Measurements from ENCODE around the gene POLN. TPM values are rescaled to one million over a fixed set of nuclear protein-coding genes. Genes with fewer than 3 reads are reported as not detected.

The POLN gene
- total RNA-seq, 1 donor from 2014 or later, result 2.2 TPM

DNA sequence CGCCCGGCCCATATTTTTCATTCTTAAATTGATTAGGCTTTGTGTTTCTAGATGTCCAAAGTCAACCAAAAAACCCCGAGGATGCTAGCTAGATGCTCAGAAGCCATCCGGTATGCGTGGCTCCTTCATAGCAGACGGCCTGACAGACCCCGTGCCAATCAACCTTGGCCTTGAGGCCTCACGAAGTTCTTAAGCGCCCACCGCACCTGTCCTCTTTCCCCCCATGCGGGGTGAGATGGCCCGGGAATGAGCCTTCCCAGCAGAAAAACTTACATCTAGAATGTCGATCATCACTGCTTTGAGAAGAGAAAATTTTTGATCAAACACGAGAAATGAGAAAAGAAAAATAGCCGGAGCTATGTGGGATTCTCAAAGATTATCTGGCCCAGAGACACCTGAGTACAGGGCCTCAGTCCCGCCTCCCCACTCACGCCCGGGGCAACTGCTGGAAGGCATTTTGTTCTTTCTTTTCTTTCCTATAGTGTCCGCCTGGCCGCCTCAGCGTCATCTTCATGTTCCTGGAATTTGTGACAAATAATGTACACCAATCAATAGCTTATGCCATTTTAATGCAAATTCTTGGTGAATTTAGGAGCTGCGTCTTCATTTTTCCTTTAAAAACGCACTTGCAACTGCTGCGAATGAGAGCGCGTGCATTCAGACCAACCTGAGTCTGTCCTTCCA is 184.4 kb downstream of the POLN start:
- Histone ChIP-seq H3K9me3 (no peaks in the 10 kb centered on the region), H3K4me1 (peaks cover 4% of the 10 kb centered on the region), H3K27me3 (ENCODE audit: low read depth) (peaks cover 75% of the 10 kb centered on the region), H3K27ac (no peak overlapping the region), H3K4me3 (no peak overlapping the region), H3K36me3 (no peaks in the 10 kb centered on the region)
- TF ChIP-seq, protein P1, sequence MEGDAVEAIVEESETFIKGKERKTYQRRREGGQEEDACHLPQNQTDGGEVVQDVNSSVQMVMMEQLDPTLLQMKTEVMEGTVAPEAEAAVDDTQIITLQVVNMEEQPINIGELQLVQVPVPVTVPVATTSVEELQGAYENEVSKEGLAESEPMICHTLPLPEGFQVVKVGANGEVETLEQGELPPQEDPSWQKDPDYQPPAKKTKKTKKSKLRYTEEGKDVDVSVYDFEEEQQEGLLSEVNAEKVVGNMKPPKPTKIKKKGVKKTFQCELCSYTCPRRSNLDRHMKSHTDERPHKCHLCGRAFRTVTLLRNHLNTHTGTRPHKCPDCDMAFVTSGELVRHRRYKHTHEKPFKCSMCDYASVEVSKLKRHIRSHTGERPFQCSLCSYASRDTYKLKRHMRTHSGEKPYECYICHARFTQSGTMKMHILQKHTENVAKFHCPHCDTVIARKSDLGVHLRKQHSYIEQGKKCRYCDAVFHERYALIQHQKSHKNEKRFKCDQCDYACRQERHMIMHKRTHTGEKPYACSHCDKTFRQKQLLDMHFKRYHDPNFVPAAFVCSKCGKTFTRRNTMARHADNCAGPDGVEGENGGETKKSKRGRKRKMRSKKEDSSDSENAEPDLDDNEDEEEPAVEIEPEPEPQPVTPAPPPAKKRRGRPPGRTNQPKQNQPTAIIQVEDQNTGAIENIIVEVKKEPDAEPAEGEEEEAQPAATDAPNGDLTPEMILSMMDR (IDR thresholded peaks at IDR 0.05), result no peak
- intact Hi-C loops (cut with DNase I), result no loop called here
- no peak for DNase-seq
- no peak for ATAC-seq

DNA sequence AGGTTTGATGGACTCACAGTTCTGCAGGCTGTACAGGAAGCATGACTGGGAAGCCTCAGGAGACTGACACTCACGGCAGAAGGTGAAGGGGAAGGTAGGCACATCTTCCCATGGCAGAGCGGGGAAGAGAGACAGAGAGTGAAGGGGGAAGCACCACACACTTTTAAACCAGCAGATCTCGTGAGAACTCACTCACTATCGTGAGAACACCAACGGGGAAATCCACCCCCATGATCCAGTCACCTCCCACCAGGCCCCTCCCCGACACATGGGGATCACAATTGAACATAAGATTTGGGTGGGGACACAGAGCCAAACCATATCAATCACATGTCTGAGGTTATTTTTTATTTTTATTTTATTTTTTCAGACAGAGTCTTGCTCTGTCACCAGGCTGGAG is 187.7 kb downstream of the POLN start:
- TF ChIP-seq, protein P1 (IDR thresholded peaks at IDR 0.05), result no peak
- no peak overlapping the region for H3K4me3 ChIP-seq
- no peaks in the 10 kb centered on the region for H3K36me3 ChIP-seq
- H3K27ac ChIP-seq, result no peak overlapping the region
- no peaks in the 10 kb centered on the region for H3K9me3 ChIP-seq
- peaks cover 4% of the 10 kb centered on the region for H3K4me1 ChIP-seq
- peaks cover 66% of the 10 kb centered on the region for H3K27me3 ChIP-seq (ENCODE audit: low read depth)
- DNase-seq (no peak), ATAC-seq (no peak)
- intact Hi-C loops (cut with DNase I), result no loop called here

DNA sequence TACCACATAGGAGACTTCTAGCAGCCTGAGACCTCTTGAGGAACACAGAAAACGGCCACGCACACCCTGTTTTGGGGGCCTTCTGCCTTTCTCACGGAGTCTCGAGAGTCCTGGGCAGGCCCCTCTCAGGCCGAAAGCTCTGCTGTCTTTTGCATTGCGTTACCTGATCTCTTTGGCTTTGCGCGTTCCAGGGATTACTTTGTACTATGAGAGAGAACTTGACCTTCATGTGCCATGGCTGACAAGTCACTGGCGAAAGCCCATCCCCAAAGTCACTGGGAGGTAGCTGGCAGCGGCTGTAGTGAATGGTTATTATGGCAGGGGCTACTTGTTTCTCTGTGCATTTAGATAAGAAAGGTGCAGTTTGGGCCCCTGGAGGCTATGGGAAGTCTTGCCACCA is 190.8 kb downstream of the POLN start:
- Histone ChIP-seq H3K36me3 (no peaks in the 10 kb centered on the region), H3K27ac (no peak overlapping the region), H3K9me3 (no peaks in the 10 kb centered on the region), H3K4me3 (no peak overlapping the region), H3K27me3 (ENCODE audit: low read depth) (peaks cover 71% of the 10 kb centered on the region), H3K4me1 (no peaks in the 10 kb centered on the region)
- DNase-seq, result no peak
- TF ChIP-seq, protein P1 (IDR thresholded peaks at IDR 0.05), result no peak
- ATAC-seq, result no peak
- intact Hi-C loops (cut with DNase I), result no loop called here

DNA sequence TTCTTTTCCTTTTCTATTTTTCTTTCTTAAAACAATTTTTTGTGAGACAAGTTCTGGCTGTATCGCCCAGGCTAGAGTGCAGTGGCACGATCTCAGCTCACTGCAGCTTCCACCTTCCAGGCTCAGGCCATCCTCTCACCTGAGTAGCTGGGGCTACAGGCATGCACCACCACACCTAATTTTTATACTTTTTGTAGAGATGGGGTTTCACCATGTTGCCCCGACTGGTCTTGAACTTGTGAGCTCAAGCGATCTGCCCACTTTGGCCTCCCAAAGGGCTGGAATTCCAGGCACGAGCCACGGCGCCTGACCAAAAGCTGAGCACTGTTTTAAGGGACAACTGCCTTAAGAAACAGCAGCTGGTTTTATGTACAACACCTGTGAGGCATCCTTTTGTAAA is 192.1 kb downstream of the POLN start:
- H3K4me1 ChIP-seq, result no peaks in the 10 kb centered on the region
- intact Hi-C loops (cut with DNase I), result no loop called here
- TF ChIP-seq, protein P1 (IDR thresholded peaks at IDR 0.05), result no peak
- no peak overlapping the region for H3K4me3 ChIP-seq
- H3K36me3 ChIP-seq, result no peaks in the 10 kb centered on the region
- H3K27ac ChIP-seq, result no peak overlapping the region
- ATAC-seq, result no peak
- DNase-seq, result no peak
- no peaks in the 10 kb centered on the region for H3K9me3 ChIP-seq
- peaks cover 60% of the 10 kb centered on the region for H3K27me3 ChIP-seq (ENCODE audit: low read depth)

DNA sequence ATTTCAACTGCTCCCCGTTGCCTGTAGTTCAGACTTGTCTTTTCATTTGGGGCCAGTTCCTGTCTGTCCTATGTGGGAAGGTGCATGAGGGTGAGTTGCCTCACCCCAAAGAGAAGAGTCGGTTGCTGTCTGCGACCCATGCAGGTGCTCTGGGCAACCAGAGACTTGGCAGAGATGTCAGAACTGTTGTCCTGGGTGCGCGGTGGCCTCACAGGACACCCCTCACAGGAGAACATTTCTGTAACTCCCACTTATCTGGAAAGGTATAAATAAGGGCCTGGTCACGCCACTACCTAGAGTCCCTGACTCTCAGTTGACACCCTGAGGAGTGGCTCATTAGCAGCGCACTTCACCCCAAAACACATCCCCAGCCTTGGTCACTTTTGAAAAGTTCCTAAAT is 192.5 kb downstream of the POLN start:
- TF ChIP-seq, protein P1 (IDR thresholded peaks at IDR 0.05), result no peak
- intact Hi-C loops (cut with DNase I), result no loop called here
- no peaks in the 10 kb centered on the region for H3K4me1 ChIP-seq
- no peaks in the 10 kb centered on the region for H3K9me3 ChIP-seq
- H3K27ac ChIP-seq, result no peak overlapping the region
- H3K4me3 ChIP-seq, result no peak overlapping the region
- H3K27me3 ChIP-seq (ENCODE audit: low read depth), result peaks cover 55% of the 10 kb centered on the region
- DNase-seq, result no peak
- H3K36me3 ChIP-seq, result no peaks in the 10 kb centered on the region
- ATAC-seq, result no peak
